Mucosa of stomach (tissue), 1 donor: ENCODE results near the gene KDM2B.

Experiments used
- H3K27me3 ChIP-seq: one replicate; pipeline ENCODE4 v1.7.0; 2013; ENCODE audit warnings: mild to moderate bottlenecking, low read length; ENCODE audit not compliant: control insufficient read depth, insufficient read depth
- H3K36me3 ChIP-seq: one replicate; pipeline ENCODE4 v1.7.0; 2013; ENCODE audit warnings: low read length; ENCODE audit not compliant: control insufficient read depth, insufficient read depth
- H3K4me1 ChIP-seq: one replicate; pipeline ENCODE4 v1.7.0; 2013; ENCODE audit warnings: mild to moderate bottlenecking, low read length; ENCODE audit not compliant: control insufficient read depth, insufficient read depth
- H3K4me3 ChIP-seq: one replicate; pipeline ENCODE4 v1.7.0; 2013; ENCODE audit warnings: low read length
- H3K9ac ChIP-seq: one replicate; pipeline ENCODE4 v1.7.0; 2013; ENCODE audit warnings: mild to moderate bottlenecking, low read length, moderate library complexity
- H3K9me3 ChIP-seq: one replicate; pipeline ENCODE4 v1.7.0; 2013; ENCODE audit warnings: mild to moderate bottlenecking, low read length, moderate library complexity; ENCODE audit not compliant: control insufficient read depth
- donor health status: Pancreatic carcinoma.

The KDM2B gene

GRCh38 chr12:121439715-121440114 lies 141.1 kb downstream of the KDM2B start:
- Histone ChIP-seq H3K4me1 (no peaks in the 10 kb centered on the region), H3K36me3 (peaks cover 3% of the 10 kb centered on the region), H3K9me3 (no peaks in the 10 kb centered on the region), H3K27me3 (no peaks in the 10 kb centered on the region), H3K9ac (no peak overlapping the region), H3K4me3 (no peak overlapping the region)

GRCh38 chr12:121438905-121439304 lies 141.9 kb downstream of the KDM2B start:
- Histone ChIP-seq H3K9me3 (no peaks in the 10 kb centered on the region), H3K4me1 (no peaks in the 10 kb centered on the region), H3K27me3 (no peaks in the 10 kb centered on the region), H3K36me3 (peaks cover 3% of the 10 kb centered on the region), H3K9ac (no peak overlapping the region), H3K4me3 (no peak overlapping the region)

GRCh38 chr12:121436706-121437105 lies 144.1 kb downstream of the KDM2B start:
- H3K9ac ChIP-seq, result no peak overlapping the region
- H3K9me3 ChIP-seq, result no peaks in the 10 kb centered on the region
- peaks cover 3% of the 10 kb centered on the region for H3K36me3 ChIP-seq
- H3K4me1 ChIP-seq, result no peaks in the 10 kb centered on the region
- no peak overlapping the region for H3K4me3 ChIP-seq
- no peaks in the 10 kb centered on the region for H3K27me3 ChIP-seq

- no peaks in the 10 kb centered on the region for H3K4me1 ChIP-seq
- no peaks in the 10 kb centered on the region for H3K27me3 ChIP-seq
- H3K4me3 ChIP-seq, result no peak overlapping the region
- H3K9me3 ChIP-seq, result no peaks in the 10 kb centered on the region
- H3K36me3 ChIP-seq, result no peaks in the 10 kb centered on the region
- no peak overlapping the region for H3K9ac ChIP-seq
Observed at GRCh38 chr12:121432740-121433480, 147.9 kb downstream of the KDM2B start.

GRCh38 chr12:121430833-121431415 lies 149.9 kb downstream of the KDM2B start:
- H3K9me3 ChIP-seq, result no peaks in the 10 kb centered on the region
- no peaks in the 10 kb centered on the region for H3K27me3 ChIP-seq
- H3K4me1 ChIP-seq, result no peaks in the 10 kb centered on the region
- no peaks in the 10 kb centered on the region for H3K36me3 ChIP-seq
- H3K4me3 ChIP-seq, result no peak overlapping the region
- H3K9ac ChIP-seq, result no peak overlapping the region

- Histone ChIP-seq H3K9ac (no peak overlapping the region), H3K27me3 (no peaks in the 10 kb centered on the region), H3K4me1 (no peaks in the 10 kb centered on the region), H3K9me3 (no peaks in the 10 kb centered on the region), H3K4me3 (no peak overlapping the region), H3K36me3 (peaks cover under 1% of the 10 kb centered on the region)
Observed at GRCh38 chr12:121428883-121429282, 151.9 kb downstream of the KDM2B start.

GRCh38 chr12:121427556-121428050 lies 153.2 kb downstream of the KDM2B start:
- H3K9me3 ChIP-seq, result no peaks in the 10 kb centered on the region
- peaks cover 8% of the 10 kb centered on the region for H3K36me3 ChIP-seq
- H3K27me3 ChIP-seq, result no peaks in the 10 kb centered on the region
- no peak overlapping the region for H3K9ac ChIP-seq
- H3K4me1 ChIP-seq, result no peaks in the 10 kb centered on the region
- no peak overlapping the region for H3K4me3 ChIP-seq

- no peaks in the 10 kb centered on the region for H3K9me3 ChIP-seq
- no peak overlapping the region for H3K4me3 ChIP-seq
- H3K9ac ChIP-seq, result no peak overlapping the region
- H3K36me3 ChIP-seq, result peaks cover 11% of the 10 kb centered on the region
- H3K27me3 ChIP-seq, result no peaks in the 10 kb centered on the region
- H3K4me1 ChIP-seq, result no peaks in the 10 kb centered on the region
Observed at GRCh38 chr12:121424624-121424975, 156.2 kb downstream of the KDM2B start.

GRCh38 chr12:121423682-121424623 lies 156.9 kb downstream of the KDM2B start:
- Histone ChIP-seq H3K4me1 (no peaks in the 10 kb centered on the region), H3K27me3 (no peaks in the 10 kb centered on the region), H3K36me3 (peaks cover 11% of the 10 kb centered on the region), H3K9ac (no peak overlapping the region), H3K9me3 (no peaks in the 10 kb centered on the region), H3K4me3 (no peak overlapping the region)

- no peaks in the 10 kb centered on the region for H3K4me1 ChIP-seq
- no peaks in the 10 kb centered on the region for H3K27me3 ChIP-seq
- H3K9me3 ChIP-seq, result no peaks in the 10 kb centered on the region
- no peak overlapping the region for H3K4me3 ChIP-seq
- H3K36me3 ChIP-seq, result peaks cover 11% of the 10 kb centered on the region
- H3K9ac ChIP-seq, result no peak overlapping the region
Observed at GRCh38 chr12:121423253-121423652, 157.6 kb downstream of the KDM2B start.

- no peaks in the 10 kb centered on the region for H3K9me3 ChIP-seq
Observed at GRCh38 chr12:121420109-121420508, 160.7 kb downstream of the KDM2B start.

GRCh38 chr12:121417847-121418246 lies 163.0 kb downstream of the KDM2B start:
- Histone ChIP-seq H3K27me3 (no peaks in the 10 kb centered on the region), H3K36me3 (peaks cover 11% of the 10 kb centered on the region), H3K4me3 (no peak overlapping the region), H3K9me3 (no peaks in the 10 kb centered on the region), H3K9ac (no peak overlapping the region), H3K4me1 (no peaks in the 10 kb centered on the region)

More at GRCh38 chr12:121420109-121420508, 160.7 kb downstream of the KDM2B start:
- Histone ChIP-seq H3K4me3 (no peak overlapping the region), H3K4me1 (no peaks in the 10 kb centered on the region), H3K27me3 (no peaks in the 10 kb centered on the region), H3K9ac (no peak overlapping the region), H3K36me3 (peaks cover 19% of the 10 kb centered on the region)
